Measurements from ENCODE around the gene DNAH14.

GRCh38 chr1:225422795-225423517 is 493.5 kb downstream of the DNAH14 start:
- TF ChIP-seq, protein P1, sequence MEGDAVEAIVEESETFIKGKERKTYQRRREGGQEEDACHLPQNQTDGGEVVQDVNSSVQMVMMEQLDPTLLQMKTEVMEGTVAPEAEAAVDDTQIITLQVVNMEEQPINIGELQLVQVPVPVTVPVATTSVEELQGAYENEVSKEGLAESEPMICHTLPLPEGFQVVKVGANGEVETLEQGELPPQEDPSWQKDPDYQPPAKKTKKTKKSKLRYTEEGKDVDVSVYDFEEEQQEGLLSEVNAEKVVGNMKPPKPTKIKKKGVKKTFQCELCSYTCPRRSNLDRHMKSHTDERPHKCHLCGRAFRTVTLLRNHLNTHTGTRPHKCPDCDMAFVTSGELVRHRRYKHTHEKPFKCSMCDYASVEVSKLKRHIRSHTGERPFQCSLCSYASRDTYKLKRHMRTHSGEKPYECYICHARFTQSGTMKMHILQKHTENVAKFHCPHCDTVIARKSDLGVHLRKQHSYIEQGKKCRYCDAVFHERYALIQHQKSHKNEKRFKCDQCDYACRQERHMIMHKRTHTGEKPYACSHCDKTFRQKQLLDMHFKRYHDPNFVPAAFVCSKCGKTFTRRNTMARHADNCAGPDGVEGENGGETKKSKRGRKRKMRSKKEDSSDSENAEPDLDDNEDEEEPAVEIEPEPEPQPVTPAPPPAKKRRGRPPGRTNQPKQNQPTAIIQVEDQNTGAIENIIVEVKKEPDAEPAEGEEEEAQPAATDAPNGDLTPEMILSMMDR (IDR thresholded peaks at IDR 0.05; ENCODE audit: low read depth, low read length, missing input control), result no peak
- no peak for TF ChIP-seq JUND (IDR thresholded peaks at IDR 0.05)
- TF ChIP-seq TAF1 (conservative IDR thresholded peaks at IDR 0.05), result no peak
- TF ChIP-seq MAX (IDR thresholded peaks at IDR 0.05), result no peak
- TF ChIP-seq YY1 (IDR thresholded peaks at IDR 0.05), result no peak
